Measurements from ENCODE around the gene CDH2. TPM values are rescaled to one million over a fixed set of nuclear protein-coding genes. Genes with fewer than 3 reads are reported as not detected.

CDH2 gene
- total RNA-seq, 3 donors from 2014 or later = 0.63 to 11.0 (median 0.67) TPM

GRCh38 chr18:28183418-28184078 lies 6.6 kb upstream of the CDH2 start:
- H3K9me3 ChIP-seq = no peaks in the 10 kb centered on the region
- DNase-seq (no peak), ATAC-seq (no peak)
- no peak for TF ChIP-seq CTCF (IDR thresholded peaks at IDR 0.05)
- H3K4me1 ChIP-seq (ENCODE audit: low read depth) = no peaks in the 10 kb centered on the region
- intact Hi-C loops (cut with DNase I, micrococcal nuclease) = no loop called here
- no peaks in the 10 kb centered on the region for H3K36me3 ChIP-seq (ENCODE audit: low read depth)
- no peak overlapping the region for H3K4me3 ChIP-seq

- H3K4me3 ChIP-seq = no peak overlapping the region
- DNase-seq (no peak), ATAC-seq (no peak)
- intact Hi-C loops (cut with DNase I, micrococcal nuclease) = no loop called here
- H3K9me3 ChIP-seq = no peaks in the 10 kb centered on the region
- no peaks in the 10 kb centered on the region for H3K36me3 ChIP-seq (ENCODE audit: low read depth)
- peaks cover 4% of the 10 kb centered on the region for H3K4me1 ChIP-seq (ENCODE audit: low read depth)
- TF ChIP-seq CTCF (IDR thresholded peaks at IDR 0.05) = no peak
Observed at GRCh38 chr18:28181616-28182015, 4.7 kb upstream of the CDH2 start.

GRCh38 chr18:28178720-28179119 lies 1.8 kb upstream of the CDH2 start:
- TF ChIP-seq CTCF (IDR thresholded peaks at IDR 0.05) = no peak
- intact Hi-C loops (cut with DNase I, micrococcal nuclease) = no loop called here
- no peak for ATAC-seq
- no peak for DNase-seq
- Histone ChIP-seq H3K9me3 (no peaks in the 10 kb centered on the region), H3K4me3 (no peak overlapping the region), H3K36me3 (ENCODE audit: low read depth) (no peaks in the 10 kb centered on the region), H3K4me1 (ENCODE audit: low read depth) (peaks cover 4% of the 10 kb centered on the region)

GRCh38 chr18:28177828-28178635 lies 1.1 kb upstream of the CDH2 start:
- H3K36me3 ChIP-seq (ENCODE audit: low read depth) = no peaks in the 10 kb centered on the region
- ATAC-seq (peak; percentile 44), DNase-seq (peak in 1 of 3 donors; percentile 31)
- intact Hi-C loops (cut with DNase I, micrococcal nuclease) = no loop called here
- H3K4me1 ChIP-seq (ENCODE audit: low read depth) = peaks cover 4% of the 10 kb centered on the region
- H3K4me3 ChIP-seq = no peak overlapping the region
- no peak for TF ChIP-seq CTCF (IDR thresholded peaks at IDR 0.05)
- H3K9me3 ChIP-seq = no peaks in the 10 kb centered on the region

- intact Hi-C loops (cut with DNase I, micrococcal nuclease) = no loop called here
- no peak for TF ChIP-seq CTCF (IDR thresholded peaks at IDR 0.05)
- no peaks in the 10 kb centered on the region for H3K36me3 ChIP-seq (ENCODE audit: low read depth)
- DNase-seq = no peak
- H3K9me3 ChIP-seq = no peaks in the 10 kb centered on the region
- ATAC-seq = peak; percentile 7
- H3K4me3 ChIP-seq = no peak overlapping the region
- peaks cover 4% of the 10 kb centered on the region for H3K4me1 ChIP-seq (ENCODE audit: low read depth)
Observed at GRCh38 chr18:28176698-28176947, 307 bp downstream of the CDH2 start.

All from mucosa of descending colon (tissue), 3 donors.